ENCODE measurements around the gene TSR3. TPM values are rescaled to one million over a fixed set of nuclear protein-coding genes. Genes with fewer than 3 reads are reported as not detected.
"Not testable (repeated sequence)": the region's sequence is repeated elsewhere in the genome, so short reads cannot be mapped to it uniquely, and the experiment has no call there.

Gene TSR3
- total RNA-seq, 1 donor from 2014 or later, result 43.8 TPM

GRCh38 chr16:1330260-1330914 is 21.3 kb downstream of the TSR3 start:
- no peak overlapping the region for H3K27ac ChIP-seq
- no peak for ATAC-seq
- no peak for DNase-seq

GRCh38 chr16:1328961-1329360 is 22.7 kb downstream of the TSR3 start:
- H3K4me3 ChIP-seq; intact Hi-C loops (cut with DNase I); H3K27ac ChIP-seq; ATAC-seq; H3K9me3 ChIP-seq; DNase-seq: not testable (repeated sequence)
- Histone ChIP-seq H3K4me1 (peaks cover 26% of the 10 kb centered on the region), H3K27me3 (peaks cover 27% of the 10 kb centered on the region), H3K36me3 (peaks cover 18% of the 10 kb centered on the region)

More at GRCh38 chr16:1330260-1330914, 21.3 kb downstream of the TSR3 start:
- peaks cover 32% of the 10 kb centered on the region for H3K4me1 ChIP-seq
- H3K27me3 ChIP-seq, result peaks cover 41% of the 10 kb centered on the region
- H3K36me3 ChIP-seq, result peaks cover 4% of the 10 kb centered on the region
- no peaks in the 10 kb centered on the region for H3K9me3 ChIP-seq
- intact Hi-C loops (cut with DNase I), result no loop called here
- no peak overlapping the region for H3K4me3 ChIP-seq
- peak; percentile 42 for TF ChIP-seq CTCF (IDR thresholded peaks at IDR 0.05)

- H3K9me3 ChIP-seq; ATAC-seq; H3K27ac ChIP-seq; H3K4me3 ChIP-seq; DNase-seq; intact Hi-C loops (cut with DNase I): not testable (repeated sequence)
- Histone ChIP-seq H3K27me3 (peaks cover 21% of the 10 kb centered on the region), H3K36me3 (peaks cover 26% of the 10 kb centered on the region), H3K4me1 (peaks cover 21% of the 10 kb centered on the region)
Measured at GRCh38 chr16:1328136-1328535, 23.5 kb downstream of the TSR3 start.

GRCh38 chr16:1327619-1327947 is 24.1 kb downstream of the TSR3 start:
- DNase-seq, result no peak
- H3K4me3 ChIP-seq, result no peak overlapping the region
- H3K27me3 ChIP-seq, result peaks cover 15% of the 10 kb centered on the region
- H3K9me3 ChIP-seq, result no peaks in the 10 kb centered on the region
- H3K36me3 ChIP-seq, result peaks cover 28% of the 10 kb centered on the region
- intact Hi-C loops (cut with DNase I), result no loop called here
- no peak overlapping the region for H3K27ac ChIP-seq
- ATAC-seq, result no peak
- TF ChIP-seq CTCF (IDR thresholded peaks at IDR 0.05), result no peak
- peaks cover 15% of the 10 kb centered on the region for H3K4me1 ChIP-seq

- peaks cover 10% of the 10 kb centered on the region for H3K4me1 ChIP-seq
- no peak overlapping the region for H3K4me3 ChIP-seq
- intact Hi-C loops (cut with DNase I), result no loop called here
- no peak overlapping the region for H3K27ac ChIP-seq
- H3K27me3 ChIP-seq, result peaks cover 10% of the 10 kb centered on the region
- ATAC-seq (no peak), DNase-seq (no peak)
- TF ChIP-seq CTCF (IDR thresholded peaks at IDR 0.05), result no peak
- H3K9me3 ChIP-seq, result no peaks in the 10 kb centered on the region
- H3K36me3 ChIP-seq, result peaks cover 28% of the 10 kb centered on the region
Measured at GRCh38 chr16:1326946-1327618, 24.6 kb downstream of the TSR3 start.

- no peak for ATAC-seq
- Histone ChIP-seq H3K27me3 (peaks cover 3% of the 10 kb centered on the region), H3K4me1 (peaks cover 3% of the 10 kb centered on the region), H3K27ac (no peak overlapping the region), H3K4me3 (no peak overlapping the region), H3K9me3 (no peaks in the 10 kb centered on the region), H3K36me3 (peaks cover 33% of the 10 kb centered on the region)
- DNase-seq, result no peak
- no peak for TF ChIP-seq CTCF (IDR thresholded peaks at IDR 0.05)
- intact Hi-C loops (cut with DNase I), result no loop called here
Measured at GRCh38 chr16:1326391-1326790, 25.3 kb downstream of the TSR3 start.
